Kidney (tissue), 14 donors: ENCODE measurements around the gene PPT2. TPM values are rescaled to one million over a fixed set of nuclear protein-coding genes. Genes with fewer than 3 reads are reported as not detected.

Experiments
- DNase-seq, 5 donors: peaks; one replicate each; pipeline ENCODE4 v3.0.0-alpha.2; 2013 to 2020
- FAIRE-seq: peaks from 2 replicates; lab custom pipeline; 2012; peaks lifted over from hg19 to GRCh38; lab: Jason Lieb, UNC
- H3K27ac ChIP-seq, 2 donors: one replicate each; pipeline ENCODE4 v1.7.0; 2013; ENCODE audit warnings: low read depth in 2 of 2, low read length in 2 of 2, inconsistent platforms in 1 of 2
- H3K27me3 ChIP-seq: one replicate; pipeline ENCODE4 v1.7.1; 2013; ENCODE audit warnings: low read length, inconsistent platforms; ENCODE audit not compliant: control insufficient read depth, insufficient read depth
- H3K36me3 ChIP-seq, 3 donors: one replicate each; pipeline versions ENCODE4 v1.7.0 to v1.7.1; 2013; ENCODE audit warnings: low read length in 3 of 3, control low read depth in 1 of 3, inconsistent platforms in 1 of 3; ENCODE audit not compliant: insufficient read depth in 3 of 3, control insufficient read depth in 2 of 3
- H3K4me1 ChIP-seq, 3 donors: one replicate each; pipeline versions ENCODE4 v1.7.0 to v1.7.1; 2013; ENCODE audit warnings: low read length in 3 of 3, inconsistent platforms in 1 of 3, low read depth in 1 of 3; ENCODE audit not compliant: control insufficient read depth in 2 of 3, insufficient read depth in 2 of 3
- H3K4me3 ChIP-seq, 3 donors: one replicate each; pipeline versions ENCODE4 v1.7.0 to v1.8.1; 2013; ENCODE audit warnings: low read length in 3 of 3, control low read depth in 1 of 3, inconsistent platforms in 1 of 3
- H3K9ac ChIP-seq, 3 donors: one replicate each; pipeline versions ENCODE4 v1.7.0 to v1.7.1; 2013; ENCODE audit warnings: low read length in 3 of 3, control low read depth in 1 of 3, inconsistent platforms in 1 of 3
- H3K9me3 ChIP-seq, 3 donors: one replicate each; pipeline versions ENCODE4 v1.7.0 to v1.7.1; 2013; ENCODE audit warnings: low read length in 3 of 3, control low read depth in 1 of 3, inconsistent platforms in 1 of 3; ENCODE audit not compliant: control insufficient read depth in 2 of 3, insufficient read depth in 1 of 3
- CTCF ChIP-seq: IDR thresholded peaks from 3 replicates; pipeline ENCODE4 v1.5.1; 2012; ENCODE audit warnings: mild to moderate bottlenecking, moderate library complexity, borderline replicate concordance; ENCODE audit not compliant: insufficient read depth; ENCODE audit errors: extremely low read depth
- intact Hi-C: fragments of 100-400 bp; cut with DNase I; formaldehyde crosslinking; loops from one replicate; pipeline ENCODE4 v1.11.1; 2022
- polyA plus RNA-seq: library from polyadenylated mRNA; stranded (reverse); fragments of 350-450 nt; fragmentation: Illumina TruSeq; extraction: RNeasy Lipid Tissue Mini Kit (QIAGEN cat#74804); gene quantifications from one replicate; pipeline ENCODE4 v1.2.3, GENCODE V29; 2014; ENCODE audit warnings: low read depth, low replicate concordance; ENCODE audit not compliant: insufficient read depth
- total RNA-seq: library from RNA; stranded (reverse); fragmentation: NEBNext Ultra II Directional; extraction: Animal tissue kit (Norgen Biotek cat#: 25700); gene quantifications from one replicate; pipeline ENCODE4 v1.2.1, GENCODE V29; 2021
- donor health status: control.
- donor health status: control.
- donor health status: control.
- donor health status: control.
- donor health status: control.
- donor health status: DM: yes; HTN: yes; CAD: no.
- donor health status: Normal renal cell carcinoma (clear cell type).

Gene PPT2
- total and polyA plus RNA-seq, 2 donors from 2014 or later, result 20.3 to 23.0 TPM

GRCh38 chr6:32126880-32127279 is 27.1 kb upstream of the PPT2 start:
- no peak for TF ChIP-seq CTCF
- no peak overlapping the region for H3K27ac ChIP-seq
- DNase-seq, result no peak
- peak overlapping the region; percentile 84 to 95 (median 91) for H3K9ac ChIP-seq
- no peaks in the 10 kb centered on the region for H3K9me3 ChIP-seq
- H3K36me3 ChIP-seq, result peaks cover 4 to 8% (median 7%) of the 10 kb centered on the region in 3 donors
- peak overlapping the region; percentile 95 to 100 (median 96) for H3K4me3 ChIP-seq
- no peaks in the 10 kb centered on the region for H3K27me3 ChIP-seq
- no peak for FAIRE-seq
- peaks cover 7 to 24% (median 12%) of the 10 kb centered on the region in 3 donors for H3K4me1 ChIP-seq
- intact Hi-C loops, result no loop called here

GRCh38 chr6:32127409-32127716 is 26.6 kb upstream of the PPT2 start:
- intact Hi-C loops, result no loop called here
- Histone ChIP-seq H3K27me3 (no peaks in the 10 kb centered on the region), H3K36me3 (peaks cover 4 to 5% (median 4%) of the 10 kb centered on the region in 3 donors), H3K4me3 (peak overlapping the region; percentile 95 to 100 (median 96)), H3K9ac (peak overlapping the region; percentile 84 to 95 (median 91)), H3K9me3 (no peaks in the 10 kb centered on the region), H3K4me1 (peaks cover 7 to 24% (median 12%) of the 10 kb centered on the region in 3 donors), H3K27ac (peak overlapping the region; percentile 71 to 91)
- no peak for DNase-seq
- TF ChIP-seq CTCF, result no peak
- FAIRE-seq, result no peak

- H3K4me1 ChIP-seq, result peaks cover 7 to 24% (median 12%) of the 10 kb centered on the region in 3 donors
- peak within 1 kb of the TSS; percentile 95 to 100 (median 96) for H3K4me3 ChIP-seq
- TF ChIP-seq CTCF, result no peak
- H3K9ac ChIP-seq, result peak within 1 kb of the TSS; percentile 84 to 95 (median 91)
- intact Hi-C loops, result no loop called here
- H3K27me3 ChIP-seq, result no peaks in the 10 kb centered on the region
- H3K27ac ChIP-seq, result peak within 1 kb of the TSS; percentile 71 to 91
- H3K9me3 ChIP-seq, result no peaks in the 10 kb centered on the region
- H3K36me3 ChIP-seq, result peaks cover 3 to 4% (median 4%) of the 10 kb centered on the region in 3 donors
- FAIRE-seq (peak; percentile 85), DNase-seq (peak; percentile 99 to 100 (median 99))
Observed at GRCh38 chr6:32127717-32128592, 26.0 kb upstream of the PPT2 start, which contains the start of gene ATF6B. Gene ATF6B (minus strand): TSS chr6:32128246. CDS start chr6:32128207, 39 bp downstream.
